Astrocyte of the cerebellum (primary cell): Measurements from ENCODE around the gene GAS1.
A peak's percentile ranks its signal among the peaks of the same experiment; 100 is the strongest.

ENCODE experiments used
- DNase-seq: peaks from one replicate; pipeline ENCODE4 v3.0.0-alpha.2; 2011; ENCODE audit warnings: low read depth
- H3K4me3 ChIP-seq: 2 replicates; pipeline ENCODE4 v1.5.1; 2011; ENCODE audit warnings: mild to moderate bottlenecking, low read depth, low read length, moderate library complexity
- CTCF ChIP-seq: IDR thresholded peaks from 2 replicates; pipeline ENCODE4 v1.5.1; 2012; ENCODE audit warnings: low read length, low read depth, moderate library complexity, mild to moderate bottlenecking; ENCODE audit errors: missing control alignments
- in situ Hi-C: cut with HindIII; loops from 2 replicates; pipeline ENCODE4 v1.10.0; 2017; ENCODE audit warnings: low sequenced_read_pairs

Gene GAS1

GRCh38 chr9:86955561-86955960 is 8.3 kb upstream of the GAS1 start:
- no peak for TF ChIP-seq CTCF
- no peak overlapping the region for H3K4me3 ChIP-seq
- DNase-seq: no peak
- in situ Hi-C loops: no loop called here

GRCh38 chr9:86955042-86955441 is 7.7 kb upstream of the GAS1 start:
- in situ Hi-C loops: no loop called here
- no peak for DNase-seq
- no peak overlapping the region for H3K4me3 ChIP-seq
- no peak for TF ChIP-seq CTCF

GRCh38 chr9:86953181-86953580 is 5.9 kb upstream of the GAS1 start:
- in situ Hi-C loops: no loop called here
- TF ChIP-seq CTCF: no peak
- no peak for DNase-seq
- no peak overlapping the region for H3K4me3 ChIP-seq

- in situ Hi-C loops: loop anchor here (25.0 kb wide), 1 partner anchor 311 kb away; no protein-coding TSS in a partner anchor
- peak; percentile 66 for DNase-seq
- peak; percentile 96 for TF ChIP-seq CTCF
- H3K4me3 ChIP-seq: peak overlapping the region; percentile 63
These were observed 996 bp upstream of the GAS1 start for GRCh38 chr9:86948074-86948929.

DNA sequence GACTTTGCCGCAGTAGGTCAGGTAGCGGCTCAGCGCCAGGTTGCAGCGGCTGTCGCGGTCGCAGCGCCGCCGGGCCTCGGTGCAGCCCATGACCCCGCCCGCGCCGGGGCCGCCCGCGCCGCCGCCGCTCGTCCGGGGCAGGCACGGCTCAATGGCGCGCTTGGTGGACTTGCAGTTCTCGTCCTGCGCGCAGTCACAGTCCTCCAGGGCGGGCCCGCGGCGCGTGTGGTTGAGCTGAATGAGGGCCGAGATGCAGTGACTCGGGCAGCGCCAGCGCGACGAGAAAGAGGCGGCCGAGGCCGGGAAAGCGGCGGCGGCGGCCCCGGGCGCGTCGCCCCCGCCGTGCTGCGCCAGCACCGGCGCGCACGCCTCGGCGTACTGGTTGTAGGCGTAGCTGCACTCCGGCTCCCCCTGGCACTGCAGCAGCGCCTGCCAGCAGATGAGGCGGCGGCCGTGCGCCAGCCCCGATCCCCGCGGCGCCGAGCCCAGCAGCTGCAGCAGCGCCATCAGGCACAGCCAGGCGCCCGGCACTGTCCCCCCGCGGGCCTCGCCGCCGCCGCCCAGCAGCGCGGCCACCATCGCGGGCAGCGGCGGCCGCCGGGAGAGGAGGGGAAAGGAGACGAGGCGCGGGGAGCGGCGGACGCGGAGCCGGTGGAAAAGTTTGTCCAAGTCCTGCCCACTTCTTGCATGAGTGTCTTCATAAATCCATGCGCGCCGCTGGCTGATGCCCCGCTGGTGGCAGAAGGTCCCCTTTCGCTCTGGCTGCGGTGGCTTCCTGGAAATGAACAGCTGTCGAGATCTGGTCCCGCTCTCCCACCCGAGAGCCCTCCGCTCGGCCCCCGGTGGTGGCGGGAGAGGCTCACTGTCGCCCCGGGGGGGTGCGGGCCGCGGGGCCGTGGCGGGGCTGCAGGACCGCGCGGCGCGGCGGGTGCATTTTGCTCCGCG is 833 bp downstream of the GAS1 start:
- H3K4me3 ChIP-seq: peak overlapping the region; percentile 63
- no peak for TF ChIP-seq CTCF
- no peak for DNase-seq
- in situ Hi-C loops: loop anchor here (25.0 kb wide), 1 partner anchor 309 kb away; no protein-coding TSS in a partner anchor

DNA sequence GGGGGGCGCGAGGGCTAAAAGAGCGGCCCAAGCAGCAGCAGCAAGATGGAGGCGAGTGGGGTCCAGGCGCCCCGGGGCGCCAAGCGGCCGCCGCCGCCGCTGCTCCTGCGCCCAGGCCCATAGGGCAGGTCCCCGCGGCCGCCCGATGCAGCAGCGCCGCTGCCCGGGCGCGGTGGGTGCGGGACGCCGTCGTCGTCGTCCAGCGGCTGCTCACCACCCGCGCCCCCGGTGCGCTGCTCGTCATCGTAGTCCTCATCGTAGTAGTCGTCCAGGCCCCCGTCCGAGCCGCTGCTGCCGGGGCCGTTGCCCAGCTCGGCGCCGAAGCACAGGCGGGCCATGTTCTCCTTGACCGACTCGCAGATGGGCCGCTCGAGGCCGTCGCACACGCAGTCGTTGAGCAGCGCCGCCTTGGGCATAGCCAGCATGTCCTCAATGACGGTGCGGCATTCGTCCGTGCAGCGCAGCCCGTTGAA is 1.5 kb downstream of the GAS1 start:
- DNase-seq: no peak
- TF ChIP-seq CTCF: no peak
- peak overlapping the region; percentile 63 for H3K4me3 ChIP-seq
- in situ Hi-C loops: loop anchor here (25.0 kb wide), 1 partner anchor 308 kb away; no protein-coding TSS in a partner anchor
